HG02759 (cell line): Measurements from ENCODE around the gene ITIH4.
A peak's percentile ranks its signal among the peaks of the same experiment; 100 is the strongest.

Experiments
- ATAC-seq: cut with Tn5 transposase; IDR thresholded peaks from one replicate; pipeline ENCODE4 v1.9.1; 2021; ENCODE audit warnings: mild to moderate bottlenecking, moderate library complexity; ENCODE audit not compliant: unreplicated experiment

The ITIH4 gene

DNA sequence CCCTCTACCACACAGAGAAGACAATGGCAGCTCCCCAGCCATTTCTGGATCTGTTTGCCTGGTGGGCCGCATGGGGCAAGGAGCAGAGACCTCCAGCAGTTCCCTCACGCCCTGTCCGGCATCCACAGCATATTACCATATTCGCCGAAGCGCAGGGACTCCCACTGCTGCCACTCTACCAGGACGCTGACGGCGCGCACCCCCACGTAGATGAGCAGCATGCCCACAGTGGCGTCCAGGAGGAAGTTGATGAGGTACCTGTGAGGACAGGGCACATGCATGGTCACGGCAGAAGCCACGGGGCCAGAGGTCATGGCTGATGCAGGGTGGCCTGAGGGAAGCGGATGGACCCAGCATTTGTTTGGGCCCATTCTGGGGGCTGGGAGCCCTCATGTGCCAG is 19.2 kb upstream of the ITIH4 start:
- no peak for ATAC-seq

DNA sequence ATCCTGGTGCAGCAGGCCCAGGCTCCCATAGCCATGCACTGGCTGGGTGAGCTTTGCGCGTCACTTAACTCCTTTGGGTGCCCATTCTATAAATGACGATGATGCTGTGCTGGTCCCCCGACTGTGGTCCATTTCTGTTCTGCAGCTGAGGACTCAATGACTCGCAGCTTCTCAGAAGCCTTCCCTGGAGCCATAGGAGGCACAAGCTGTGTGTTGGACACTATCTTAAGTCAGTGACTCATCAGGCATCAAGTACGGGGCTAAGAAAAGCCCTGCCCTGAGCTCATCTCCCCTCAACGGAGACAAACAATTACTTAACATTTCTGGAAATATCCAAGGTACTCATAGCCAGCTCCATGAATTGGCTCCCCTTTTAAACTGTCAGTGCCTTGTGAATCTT is 18.1 kb upstream of the ITIH4 start:
- ATAC-seq = no peak

DNA sequence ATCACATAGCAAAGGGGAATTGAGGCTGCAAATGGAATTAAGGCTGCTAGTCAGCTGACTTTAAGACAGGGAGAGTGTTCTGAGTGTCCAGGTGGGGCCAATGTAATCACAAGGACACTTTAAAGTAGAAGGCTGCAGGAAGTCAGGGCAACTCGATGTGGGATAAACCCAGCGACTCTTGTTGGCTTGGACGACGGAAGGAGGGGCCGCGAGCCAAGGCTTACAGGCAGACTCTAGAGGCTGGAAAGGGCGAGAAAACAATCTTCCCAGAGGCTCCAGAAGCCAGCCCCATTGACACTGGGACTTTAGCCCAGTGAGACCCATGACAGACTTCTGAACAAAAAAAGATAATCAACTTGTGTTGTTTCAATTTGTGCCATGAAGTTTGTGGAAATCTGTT is 17.3 kb upstream of the ITIH4 start:
- no peak for ATAC-seq

DNA sequence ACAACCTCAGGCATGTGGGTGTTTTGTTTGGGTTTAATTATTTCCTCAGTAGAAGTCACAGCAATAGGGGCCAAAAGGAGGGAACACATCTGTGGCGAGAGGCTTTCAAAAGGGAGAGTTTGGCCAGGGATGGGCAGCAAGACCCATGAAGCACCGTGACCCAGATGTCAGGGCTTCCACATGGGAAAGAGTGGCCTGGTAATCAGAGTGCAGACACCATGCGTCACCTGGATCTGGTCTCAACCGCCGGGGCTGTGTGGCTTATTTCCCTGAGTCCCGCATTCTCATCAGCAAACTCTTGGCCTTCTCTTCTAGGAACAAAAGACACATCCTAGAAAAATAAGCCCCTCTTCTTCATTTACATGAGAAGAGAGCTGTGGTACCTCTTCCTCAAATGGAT is 16.8 kb upstream of the ITIH4 start:
- ATAC-seq = no peak

DNA sequence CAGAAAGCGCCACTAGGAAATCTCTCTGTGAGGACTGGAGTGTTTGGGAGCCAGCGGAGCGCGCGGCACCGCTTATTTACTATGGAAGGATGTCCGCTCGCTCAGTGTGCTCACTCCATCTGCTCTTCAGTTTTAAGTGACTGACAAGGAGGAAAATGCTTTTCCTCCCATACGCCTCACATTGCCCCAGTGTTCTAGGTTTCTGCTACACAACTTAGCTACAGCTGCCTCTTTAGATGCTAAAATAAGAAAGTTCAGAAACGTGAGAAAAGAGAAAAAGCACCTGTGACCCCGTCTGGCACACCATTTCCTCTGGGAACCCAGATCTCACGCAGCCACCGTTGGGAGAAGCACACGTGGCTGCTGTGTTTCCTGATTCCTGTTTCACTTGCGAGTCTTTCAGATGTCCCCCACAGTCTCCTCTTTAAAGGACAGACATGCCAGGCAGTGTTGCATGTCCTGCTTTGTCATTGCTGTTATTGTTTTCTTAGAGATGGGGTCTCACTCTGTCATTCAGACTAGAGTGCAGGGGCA is 16.0 kb upstream of the ITIH4 start:
- no peak for ATAC-seq

DNA sequence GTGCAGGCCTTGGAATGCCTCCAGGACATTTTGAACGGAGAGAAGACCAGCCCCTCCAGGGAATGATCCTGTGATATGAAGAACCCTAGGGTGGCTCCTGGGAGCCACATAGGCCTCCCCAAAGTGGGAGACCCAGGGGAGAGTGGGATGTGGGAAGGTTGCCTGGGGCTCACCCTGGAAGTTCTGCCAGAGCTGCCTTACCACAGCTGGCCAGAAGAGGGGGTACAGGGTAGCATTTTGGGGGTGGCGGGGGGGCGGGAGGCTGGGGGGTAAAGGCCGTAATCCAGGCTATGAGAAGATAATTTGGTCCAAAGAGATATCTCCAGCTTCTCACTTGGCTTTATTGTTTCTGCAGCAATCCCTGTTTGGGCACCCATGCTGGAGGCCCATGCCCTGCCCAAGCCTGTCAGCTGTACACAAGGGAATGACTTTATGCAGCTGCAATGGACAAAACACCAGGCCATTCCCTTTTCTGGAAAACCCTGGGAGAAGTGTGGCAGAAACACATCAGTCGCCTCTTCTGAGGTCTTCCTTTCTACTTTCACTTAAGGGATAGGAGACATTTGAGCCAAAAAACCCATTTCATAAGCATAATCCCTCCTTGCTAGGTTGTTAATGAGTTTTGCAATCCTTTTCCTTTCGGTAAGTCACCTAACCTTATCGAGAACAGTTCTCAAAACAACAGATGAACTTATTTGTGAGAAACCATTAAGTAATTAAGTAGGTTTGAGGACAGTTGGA is 15.4 kb upstream of the ITIH4 start:
- ATAC-seq = no peak

DNA sequence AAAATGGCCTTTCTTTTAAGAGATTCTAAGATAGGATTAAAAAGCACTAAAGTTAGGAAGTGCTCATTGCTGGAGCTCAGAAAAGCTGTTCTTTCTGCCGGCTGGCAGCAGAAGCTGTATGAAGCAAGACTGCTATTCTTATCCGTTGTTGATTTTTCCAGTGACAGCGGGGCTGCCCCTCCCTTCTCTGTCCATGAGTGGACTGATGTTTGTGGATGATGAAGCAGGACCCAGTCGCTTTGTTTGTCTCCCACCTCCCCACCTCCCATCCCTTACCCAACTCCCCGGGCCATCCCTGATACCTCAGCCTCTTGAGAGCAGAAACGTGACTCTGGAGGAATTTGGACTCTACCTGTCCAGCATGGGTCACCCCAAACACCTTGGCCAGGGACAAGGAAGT is 14.7 kb upstream of the ITIH4 start:
- ATAC-seq = no peak

DNA sequence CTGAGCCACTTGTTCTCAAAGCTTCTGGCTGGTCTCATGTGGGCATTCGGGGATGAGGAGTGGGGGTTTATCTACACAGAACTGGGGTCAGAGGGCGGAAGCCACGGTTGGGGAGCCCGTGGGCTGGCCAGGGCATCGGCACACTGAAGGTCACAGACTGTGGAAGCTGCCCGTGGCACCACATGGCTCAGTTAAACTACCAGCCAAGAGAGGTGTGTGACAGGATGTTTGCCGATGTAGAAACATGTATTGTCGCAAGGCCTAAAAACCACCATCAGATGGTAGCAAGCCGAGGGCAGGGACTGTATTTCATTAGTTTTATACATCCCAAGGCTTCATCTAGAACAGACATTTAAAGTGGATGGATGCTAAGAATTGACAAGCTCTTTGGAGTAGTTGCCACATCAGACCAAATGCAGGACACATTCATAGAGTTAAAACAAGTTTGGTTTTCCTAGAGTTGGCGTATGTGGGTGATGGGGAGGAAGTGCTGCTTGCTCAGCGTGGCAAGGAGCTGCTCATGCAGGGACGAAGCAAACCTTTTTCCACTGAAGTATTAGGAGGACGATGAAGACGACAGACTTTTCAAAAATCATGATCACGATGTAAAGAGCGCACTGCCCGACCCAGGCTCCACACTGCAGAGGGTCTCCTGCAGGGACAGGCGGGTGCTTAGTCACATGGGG is 14.0 kb upstream of the ITIH4 start:
- no peak for ATAC-seq

DNA sequence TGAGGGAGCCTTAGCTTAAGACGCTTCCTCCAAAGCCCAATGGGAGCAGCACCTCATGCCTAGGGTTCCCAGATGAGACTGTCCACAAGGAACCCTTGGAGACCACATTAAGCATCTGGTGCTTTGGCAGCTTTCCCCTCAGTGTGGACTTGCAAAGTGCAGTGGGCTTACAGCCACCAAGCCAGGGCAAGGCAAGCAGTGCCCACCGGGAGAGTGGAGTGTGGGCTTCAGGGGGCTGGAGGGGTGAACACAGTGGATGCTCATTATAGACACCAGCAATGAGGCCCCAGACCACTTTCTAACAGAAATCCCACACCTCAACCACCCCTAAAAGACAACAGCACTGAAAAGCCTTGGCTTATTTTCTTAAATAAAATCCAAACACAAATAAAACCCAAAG is 13.4 kb upstream of the ITIH4 start:
- no peak for ATAC-seq

DNA sequence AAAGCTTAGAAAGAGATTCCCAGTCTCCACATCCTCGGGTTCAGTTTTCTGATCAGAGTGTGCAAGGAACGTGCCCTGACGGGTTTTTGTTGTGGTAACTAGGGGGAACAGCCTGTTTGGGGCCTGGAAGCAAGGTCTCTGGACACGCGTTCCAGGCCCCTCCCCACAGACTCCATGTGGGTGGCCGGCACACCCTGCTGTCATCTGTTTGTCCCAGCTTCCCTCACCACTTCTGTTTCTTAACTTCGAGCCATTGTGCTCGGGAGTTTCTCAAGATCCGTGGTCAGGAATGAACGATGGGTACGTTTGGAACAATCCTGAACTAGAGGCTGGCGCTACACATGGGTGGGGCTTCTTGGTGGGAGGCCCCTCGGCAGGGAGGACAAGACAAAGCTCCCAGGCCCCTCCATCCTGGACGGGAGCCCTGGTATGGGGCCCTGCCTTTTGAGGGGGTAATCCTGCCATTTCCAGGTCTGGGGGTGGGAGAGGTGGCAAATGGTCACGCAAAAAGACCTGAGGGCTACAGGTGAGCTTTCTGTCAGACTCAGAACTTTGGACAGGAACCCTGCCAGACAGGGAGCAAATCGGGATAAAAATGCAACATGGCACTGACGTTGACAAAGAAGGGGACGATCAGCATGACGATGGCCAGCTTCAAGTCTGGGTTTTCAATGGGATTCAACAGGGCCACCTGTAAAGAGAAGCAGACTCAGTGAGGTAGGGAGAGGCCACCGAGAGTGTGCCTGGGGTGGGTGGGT is 12.8 kb upstream of the ITIH4 start:
- no peak for ATAC-seq

DNA sequence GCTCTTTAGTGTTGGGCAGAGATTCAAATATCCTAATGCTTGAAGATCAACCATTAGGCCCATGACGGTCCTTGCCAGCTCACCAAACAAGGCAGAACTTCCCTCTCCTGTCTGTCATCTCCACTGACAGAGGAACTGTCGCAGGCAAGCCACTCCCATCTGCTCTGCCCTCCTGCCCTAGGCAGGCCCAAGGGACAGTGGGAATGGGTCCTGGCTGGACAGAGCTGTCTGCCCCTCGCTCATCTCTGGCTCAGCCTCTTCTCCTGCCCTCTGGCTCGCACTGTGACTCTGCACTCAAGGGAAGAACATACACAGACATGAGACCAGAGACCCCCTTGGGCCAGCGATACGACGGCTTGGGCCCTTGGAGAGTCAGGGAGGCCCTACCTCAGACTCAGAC is 12.0 kb upstream of the ITIH4 start:
- ATAC-seq = no peak

DNA sequence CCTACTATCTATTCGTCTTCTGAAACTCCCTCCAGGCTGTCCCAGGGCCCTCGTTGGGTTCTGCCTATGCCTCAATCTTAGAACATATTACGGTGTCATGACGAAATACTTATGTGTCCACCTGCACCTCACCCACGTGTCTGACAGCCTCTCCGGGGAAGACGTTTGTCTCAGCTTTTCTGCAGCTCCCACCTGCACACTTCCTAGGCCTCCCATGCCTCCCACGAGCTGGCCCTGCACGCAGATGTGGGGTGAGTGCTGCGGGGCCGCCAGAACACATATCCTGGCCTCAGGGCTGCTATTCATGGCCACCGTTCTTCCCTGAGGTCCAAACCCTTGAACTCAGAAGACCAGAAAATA is 11.5 kb upstream of the ITIH4 start:
- ATAC-seq = no peak

DNA sequence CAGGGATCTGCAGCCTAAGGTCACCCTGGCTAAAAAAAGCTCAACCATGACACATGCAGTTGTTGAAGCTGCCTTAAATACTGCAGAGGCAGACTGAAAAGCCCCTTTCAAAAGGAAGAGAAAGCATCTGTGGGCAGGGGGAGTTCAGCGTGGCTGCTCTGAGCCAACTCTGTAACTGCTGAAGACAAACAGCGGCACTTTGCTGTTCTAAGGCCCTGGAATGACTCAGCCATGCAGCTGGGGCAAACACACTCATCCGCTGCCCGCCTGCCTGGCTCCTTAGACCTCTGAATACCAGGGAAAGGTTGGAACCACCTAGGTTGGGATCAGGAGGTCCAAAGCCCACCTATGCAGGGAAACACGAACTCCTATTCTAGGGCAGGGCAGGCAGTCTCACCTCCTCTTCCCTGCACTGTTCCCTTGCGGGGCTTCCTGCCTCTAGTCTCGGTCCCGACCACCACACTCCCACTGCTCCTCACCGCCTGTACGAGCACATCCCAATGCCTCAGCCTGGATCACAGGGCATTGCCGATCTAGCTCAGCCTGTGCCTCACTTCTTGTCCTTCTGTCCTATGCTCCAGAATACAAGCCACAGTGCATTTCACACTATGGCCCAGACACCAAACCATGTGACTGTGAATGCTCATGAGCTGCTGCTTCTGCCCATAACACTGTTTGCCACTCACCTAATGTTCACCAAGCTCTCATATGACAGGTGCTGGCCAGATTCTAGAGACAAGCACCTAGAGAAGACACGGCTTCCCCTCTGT is 10.9 kb upstream of the ITIH4 start:
- ATAC-seq = peak; percentile 68

DNA sequence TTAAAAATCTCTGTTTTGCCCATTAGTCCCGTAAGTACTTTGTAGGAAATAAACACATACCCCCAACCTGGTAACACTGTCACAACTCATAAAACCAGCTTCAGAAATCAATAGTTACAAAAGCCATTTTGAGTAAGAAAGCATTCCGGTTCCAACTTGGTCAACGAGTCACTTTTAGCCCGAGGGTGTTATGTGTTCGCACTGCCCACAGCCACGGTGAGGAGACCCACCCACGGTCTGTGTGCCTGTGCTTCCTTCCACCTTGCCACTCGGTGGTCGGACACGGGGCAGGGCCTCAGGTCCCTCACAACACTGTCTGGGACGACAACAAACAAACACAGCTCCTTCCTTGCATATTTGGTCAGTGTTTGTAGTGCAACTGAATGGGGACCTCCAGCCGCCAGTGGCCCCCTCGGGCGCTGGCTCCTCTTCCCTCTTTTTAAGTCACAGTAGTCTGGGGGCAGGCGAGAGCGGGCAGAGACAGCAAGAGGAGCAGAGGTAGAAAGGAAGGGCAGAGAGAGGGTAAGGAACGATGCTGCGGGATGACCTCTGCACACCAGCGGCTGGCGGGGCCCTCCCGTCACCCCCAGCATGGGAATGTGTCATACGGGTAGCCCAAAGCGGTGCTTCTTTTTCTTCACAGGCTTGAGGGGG is 9.5 kb upstream of the ITIH4 start:
- no peak for ATAC-seq

DNA sequence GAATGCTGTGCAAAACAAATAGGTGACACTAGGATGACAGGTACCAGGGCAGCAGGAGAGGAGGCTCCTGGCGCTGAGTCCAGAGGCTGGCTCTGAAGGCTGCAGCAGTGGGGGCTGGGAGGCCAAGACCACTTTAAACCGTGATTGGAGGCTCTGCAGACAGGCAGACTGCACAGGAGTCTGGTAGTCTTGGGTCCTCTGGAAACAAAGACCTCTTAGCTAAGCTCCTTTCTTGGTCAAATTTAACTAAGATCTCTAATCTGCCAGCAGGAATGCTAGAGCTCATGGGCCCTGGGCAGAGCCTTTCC is 8.8 kb upstream of the ITIH4 start:
- ATAC-seq = no peak

DNA sequence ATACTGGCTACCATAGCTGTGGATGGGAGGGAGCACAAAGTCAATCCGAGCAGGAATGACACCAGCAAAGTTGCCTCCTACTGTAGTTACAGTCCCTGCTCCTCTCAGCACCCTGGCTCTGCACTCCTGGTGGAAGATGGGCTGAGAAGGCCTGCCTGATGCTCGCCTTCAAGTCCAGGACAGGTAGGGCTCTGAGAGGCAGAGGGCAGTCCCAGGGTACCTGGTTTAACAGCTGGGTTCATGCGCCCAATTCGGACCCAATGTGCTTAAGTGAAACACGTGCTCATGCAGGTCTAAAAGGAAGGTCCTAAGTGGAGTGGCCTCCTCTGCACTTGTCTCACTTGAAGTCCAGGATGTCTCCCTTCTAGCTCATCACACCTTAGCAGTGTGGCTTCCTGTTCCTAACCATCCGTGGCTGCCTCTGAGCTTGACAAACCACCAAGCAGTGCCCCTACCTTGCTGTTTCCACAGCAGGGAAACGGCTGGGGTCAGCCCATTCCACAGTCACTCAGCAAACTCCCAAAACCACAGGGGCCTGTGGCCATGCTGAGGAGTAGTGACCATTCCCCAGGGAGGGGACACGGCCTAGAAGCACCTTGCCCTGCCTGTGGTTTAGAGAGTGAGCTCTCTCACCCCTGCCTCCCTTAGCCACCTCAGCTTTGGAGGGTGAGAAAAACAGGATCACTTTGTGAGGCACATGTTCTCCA is 8.2 kb upstream of the ITIH4 start:
- ATAC-seq = no peak

DNA sequence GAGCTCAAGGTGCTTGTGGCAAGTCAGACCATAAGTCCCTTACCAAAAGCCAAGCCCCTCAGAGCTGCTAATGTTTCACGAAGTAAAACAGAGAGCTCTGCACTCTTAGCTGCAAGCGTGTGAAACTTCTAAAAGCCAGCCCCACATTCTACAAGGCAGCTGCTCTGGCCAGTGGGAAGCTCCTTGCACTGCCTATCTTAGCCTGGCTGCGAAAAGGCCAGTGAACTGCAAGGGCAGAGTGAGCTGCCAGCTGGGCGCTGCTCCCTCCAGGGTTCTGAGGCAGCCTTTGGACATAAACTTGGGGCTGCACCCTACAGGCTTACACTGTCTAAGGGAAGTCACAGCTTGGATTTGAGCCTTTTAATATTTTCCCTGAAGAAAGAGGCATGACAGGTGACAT is 6.5 kb upstream of the ITIH4 start:
- ATAC-seq = no peak

DNA sequence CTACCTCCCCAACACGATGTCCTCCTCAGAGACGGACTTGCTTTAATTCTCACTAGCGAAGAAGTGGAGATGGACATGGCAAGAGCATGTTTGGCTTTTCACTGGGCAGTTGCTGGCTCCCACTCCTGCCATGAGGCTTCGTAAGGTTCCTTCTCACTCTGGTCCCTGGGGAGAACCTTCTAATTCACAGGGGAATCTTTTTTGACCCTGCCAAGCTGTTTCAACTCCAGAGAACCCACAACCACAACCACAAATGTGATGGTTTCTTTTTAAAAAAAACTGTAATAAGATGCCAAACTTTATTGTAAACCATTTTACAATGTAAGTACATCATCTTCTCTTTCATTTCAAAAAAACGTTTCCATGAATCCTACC is 6.0 kb upstream of the ITIH4 start:
- no peak for ATAC-seq

DNA sequence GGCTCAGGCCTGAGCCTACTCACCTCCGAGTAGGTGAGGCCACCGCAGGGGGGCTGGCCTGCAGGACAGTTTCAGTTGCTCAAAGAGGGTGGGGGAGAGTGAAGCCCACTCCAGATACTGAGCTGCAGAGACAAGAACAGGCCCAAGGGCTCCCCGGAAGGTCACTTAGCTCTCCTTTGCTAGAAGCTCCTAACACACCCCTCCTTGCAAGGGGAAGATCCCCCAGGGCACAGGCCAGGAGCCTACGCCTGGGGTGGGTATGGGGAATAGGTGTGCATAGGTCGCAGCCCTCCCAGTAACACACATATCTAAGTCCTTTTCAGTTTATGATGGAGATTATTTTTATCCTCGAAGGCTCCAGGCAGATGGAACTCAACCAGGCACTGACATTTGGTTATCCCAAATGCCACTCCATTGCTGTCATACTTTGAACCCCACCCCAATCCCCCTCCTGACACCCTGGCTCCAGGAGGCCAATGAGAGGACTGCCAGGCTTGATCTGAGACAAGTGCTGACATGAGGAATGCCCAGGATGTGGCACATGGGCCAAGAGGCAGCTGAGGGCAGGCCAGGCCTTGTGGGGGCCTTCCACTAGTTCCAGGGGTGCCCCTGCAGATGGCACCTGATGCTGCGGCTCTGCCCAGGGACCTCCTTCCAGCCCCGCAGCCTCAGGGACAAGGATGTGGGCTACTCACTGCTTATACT is 5.4 kb upstream of the ITIH4 start:
- no peak for ATAC-seq
